GM15510 (cell line): ENCODE results near the gene CSNK1G1.

Experiments
- POLR2A ChIP-seq: IDR thresholded peaks from 3 replicates; pipeline ENCODE4 v1.6.1; 2011; ENCODE audit warnings: borderline replicate concordance; ENCODE audit not compliant: insufficient read length; ENCODE audit errors: extremely low read depth

The CSNK1G1 gene

GRCh38 chr15:64264502-64264901 is 91.5 kb downstream of the CSNK1G1 start:
- TF ChIP-seq POLR2A: no peak

GRCh38 chr15:64263567-64263966 is 92.4 kb downstream of the CSNK1G1 start:
- no peak for TF ChIP-seq POLR2A

GRCh38 chr15:64256051-64256450 is 99.9 kb downstream of the CSNK1G1 start:
- TF ChIP-seq POLR2A: no peak

GRCh38 chr15:64251658-64252057 is 104.3 kb downstream of the CSNK1G1 start:
- no peak for TF ChIP-seq POLR2A

- TF ChIP-seq POLR2A: no peak
These were observed 104.9 kb downstream of the CSNK1G1 start for GRCh38 chr15:64251121-64251520.

- TF ChIP-seq POLR2A: no peak
These were observed 105.9 kb downstream of the CSNK1G1 start for GRCh38 chr15:64249883-64250575.

- TF ChIP-seq POLR2A: no peak
These were observed 106.6 kb downstream of the CSNK1G1 start for GRCh38 chr15:64249406-64249805.

GRCh38 chr15:64247906-64248541 is 107.9 kb downstream of the CSNK1G1 start:
- no peak for TF ChIP-seq POLR2A

GRCh38 chr15:64247535-64247905 is 108.5 kb downstream of the CSNK1G1 start:
- TF ChIP-seq POLR2A: no peak

- TF ChIP-seq POLR2A: no peak
These were observed 109.4 kb downstream of the CSNK1G1 start for GRCh38 chr15:64246364-64247189.

GRCh38 chr15:64245405-64245804 is 110.6 kb downstream of the CSNK1G1 start:
- TF ChIP-seq POLR2A: no peak

- TF ChIP-seq POLR2A: no peak
These were observed 118.3 kb downstream of the CSNK1G1 start for GRCh38 chr15:64237677-64238076.

- TF ChIP-seq POLR2A: no peak
These were observed 119.6 kb downstream of the CSNK1G1 start for GRCh38 chr15:64236156-64236894.

GRCh38 chr15:64235552-64235951 is 120.4 kb downstream of the CSNK1G1 start:
- TF ChIP-seq POLR2A: no peak

- no peak for TF ChIP-seq POLR2A
These were observed 122.7 kb downstream of the CSNK1G1 start for GRCh38 chr15:64233299-64233698.
